GM21825 (cell line): ENCODE results near the gene SMAD1.
"Not testable (repeated sequence)": the region's sequence is repeated elsewhere in the genome, so short reads cannot be mapped to it uniquely, and the experiment has no call there.

Source experiments
- ATAC-seq: cut with Tn5 transposase; IDR thresholded peaks from one replicate; pipeline ENCODE4 v1.9.1; 2021; ENCODE audit warnings: mild to moderate bottlenecking, moderate library complexity; ENCODE audit not compliant: unreplicated experiment

The SMAD1 gene

GRCh38 chr4:145554691-145555090, 73.0 kb downstream of the SMAD1 start:
- no peak for ATAC-seq

- ATAC-seq: peak; percentile 77
Observed at GRCh38 chr4:145557720-145558119, 76.1 kb downstream of the SMAD1 start.

GRCh38 chr4:145563293-145563985, 81.8 kb downstream of the SMAD1 start:
- no peak for ATAC-seq

GRCh38 chr4:145564540-145564939, 82.9 kb downstream of the SMAD1 start:
- ATAC-seq: no peak

- peak; percentile 60 for ATAC-seq
Observed at GRCh38 chr4:145565328-145565727, 83.7 kb downstream of the SMAD1 start.

- ATAC-seq: no peak
Observed at GRCh38 chr4:145566086-145566708, 84.5 kb downstream of the SMAD1 start.

- ATAC-seq: no peak
Observed at GRCh38 chr4:145566768-145567167, 85.1 kb downstream of the SMAD1 start.

- ATAC-seq: no peak
Observed at GRCh38 chr4:145567516-145567915, 85.9 kb downstream of the SMAD1 start.

GRCh38 chr4:145574546-145574945, 92.9 kb downstream of the SMAD1 start:
- ATAC-seq: not testable (repeated sequence)

GRCh38 chr4:145580906-145581305, 99.3 kb downstream of the SMAD1 start:
- no peak for ATAC-seq

GRCh38 chr4:145583191-145584055, 101.8 kb downstream of the SMAD1 start:
- ATAC-seq: no peak

- no peak for ATAC-seq
Observed at GRCh38 chr4:145587088-145587754, 105.6 kb downstream of the SMAD1 start.

- ATAC-seq: not testable (repeated sequence)
Observed at GRCh38 chr4:145589381-145589780, 107.7 kb downstream of the SMAD1 start.

- ATAC-seq: no peak
Observed at GRCh38 chr4:145589916-145590702, 108.5 kb downstream of the SMAD1 start.

- no peak for ATAC-seq
Observed at GRCh38 chr4:145602129-145602760, 120.6 kb downstream of the SMAD1 start.

- ATAC-seq: no peak
Observed at GRCh38 chr4:145605941-145606340, 124.3 kb downstream of the SMAD1 start.
